Smooth muscle cell (in vitro differentiated cells): ENCODE measurements around the gene CEP250. TPM values are rescaled to one million over a fixed set of nuclear protein-coding genes. Genes with fewer than 3 reads are reported as not detected.

Experiments used
- DNase-seq: peaks from one replicate; lab custom pipeline; 2025; ENCODE audit not compliant: unreplicated experiment; lab: John Stamatoyannopoulos, UW
- H2AFZ ChIP-seq: fragments of 200-600 bp; sonication (generic); 2 replicates; pipeline ENCODE4 v1.6.0; 2016; ENCODE audit warnings: antibody characterized with exemption, low read depth, mild to moderate bottlenecking
- H3F3A ChIP-seq: fragments of 200-600 bp; sonication (generic); 2 replicates; pipeline ENCODE4 v1.6.0; 2017; ENCODE audit warnings: antibody characterized with exemption, low read depth
- H3K27ac ChIP-seq: fragments of 200-600 bp; sonication (generic); 2 replicates; pipeline ENCODE4 v1.5.1; 2016; ENCODE audit warnings: low read depth, mild to moderate bottlenecking
- H3K27me3 ChIP-seq: fragments of 200-600 bp; sonication (generic); 2 replicates; pipeline ENCODE4 v1.6.1; 2016; ENCODE audit warnings: low read depth, mild to moderate bottlenecking
- H3K36me3 ChIP-seq: fragments of 200-600 bp; sonication (generic); 2 replicates; pipeline ENCODE4 v1.5.1; 2016; ENCODE audit warnings: low read depth
- H3K4me1 ChIP-seq: fragments of 200-600 bp; sonication (generic); 2 replicates; pipeline ENCODE4 v1.5.1; 2016; ENCODE audit warnings: low read depth
- H3K4me2 ChIP-seq: fragments of 200-600 bp; sonication (generic); 2 replicates; pipeline ENCODE4 v1.6.0; 2016; ENCODE audit warnings: mild to moderate bottlenecking
- H3K4me3 ChIP-seq: fragments of 200-600 bp; sonication (generic); 2 replicates; pipeline ENCODE4 v1.5.1; 2016; ENCODE audit warnings: mild to moderate bottlenecking
- H3K79me2 ChIP-seq: fragments of 200-600 bp; sonication (generic); 2 replicates; pipeline ENCODE4 v1.6.0; 2016; ENCODE audit warnings: low read depth, mild to moderate bottlenecking
- H3K9ac ChIP-seq: fragments of 200-600 bp; sonication (generic); 2 replicates; pipeline ENCODE4 v1.6.0; 2016; ENCODE audit warnings: low read depth
- H3K9me3 ChIP-seq: fragments of 200-600 bp; sonication (generic); replicated peaks from 2 replicates; pipeline ENCODE4 v1.5.1; 2016; ENCODE audit warnings: low read depth
- H4K20me1 ChIP-seq: fragments of 200-600 bp; sonication (generic); 2 replicates; pipeline ENCODE4 v1.6.0; 2016; ENCODE audit warnings: low read depth
- WGBS: methylation state at CpG from one replicate; pipeline ENCODE4 v1.1.7; 2016; ENCODE audit warnings: low lambda C conversion rate; 5-methylcytosine and 5-hydroxymethylcytosine counted together
- polyA plus RNA-seq: library from polyadenylated mRNA; unstranded; fragments of >200 nt; fragmentation: Nextera tagmentation; extraction: Ambion mirVana; gene quantifications from 2 replicates; pipeline ENCODE4 v1.2.1, GENCODE V29; 2016
- total RNA-seq: library from RNA; depleted of rRNA; stranded (reverse); fragments of >200 nt; gene quantifications from 2 replicates; pipeline ENCODE4 v1.2.3, GENCODE V29; 2014
- TF ChIP-seq, protein P1 (sequence below): fragments of 200-600 bp; sonication (generic); IDR thresholded peaks from 2 replicates; pipeline ENCODE4 v1.5.1; 2017; ENCODE audit warnings: borderline replicate concordance, mild to moderate bottlenecking, antibody characterized with exemption; ENCODE audit not compliant: insufficient read depth, poor library complexity, severe bottlenecking

The CEP250 gene
- total and polyA plus RNA-seq, 2 experiments from 2014 or later: 16.0 to 22.1 TPM

DNA sequence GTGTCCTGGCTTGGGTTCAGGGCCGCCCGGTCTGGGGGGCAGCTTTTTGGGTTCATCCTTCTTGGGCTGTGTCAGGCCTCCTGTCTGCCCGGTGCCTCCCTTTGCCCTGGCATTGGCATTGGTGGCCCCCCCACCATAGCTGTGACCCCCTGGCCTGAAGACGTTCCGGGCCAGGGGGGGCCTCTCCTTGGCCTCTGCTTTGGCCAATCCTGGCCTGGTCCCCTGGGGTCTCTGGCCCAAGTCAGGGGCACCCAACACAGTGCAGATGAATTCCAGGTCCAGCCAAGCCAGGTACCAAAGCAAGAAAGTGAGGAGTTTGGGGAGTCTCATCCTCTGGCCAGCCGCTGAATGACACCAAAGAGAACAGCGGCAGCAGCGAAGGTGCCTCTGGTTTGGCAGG is 17.8 kb upstream of the CEP250 start:
- Histone ChIP-seq H3F3A (no peaks in the 10 kb centered on the region), H3K9me3 (no peaks in the 10 kb centered on the region), H3K4me2 (peak overlapping the region; percentile 6), H3K27me3 (no peaks in the 10 kb centered on the region), H3K4me1 (peaks cover 25% of the 10 kb centered on the region), H3K4me3 (no peak overlapping the region), H2AFZ (no peak overlapping the region), H3K36me3 (no peaks in the 10 kb centered on the region), H3K27ac (peak overlapping the region; percentile 40), H3K79me2 (no peaks in the 10 kb centered on the region), H3K9ac (no peak overlapping the region), H4K20me1 (no peaks in the 10 kb centered on the region)
- TF ChIP-seq, protein P1, sequence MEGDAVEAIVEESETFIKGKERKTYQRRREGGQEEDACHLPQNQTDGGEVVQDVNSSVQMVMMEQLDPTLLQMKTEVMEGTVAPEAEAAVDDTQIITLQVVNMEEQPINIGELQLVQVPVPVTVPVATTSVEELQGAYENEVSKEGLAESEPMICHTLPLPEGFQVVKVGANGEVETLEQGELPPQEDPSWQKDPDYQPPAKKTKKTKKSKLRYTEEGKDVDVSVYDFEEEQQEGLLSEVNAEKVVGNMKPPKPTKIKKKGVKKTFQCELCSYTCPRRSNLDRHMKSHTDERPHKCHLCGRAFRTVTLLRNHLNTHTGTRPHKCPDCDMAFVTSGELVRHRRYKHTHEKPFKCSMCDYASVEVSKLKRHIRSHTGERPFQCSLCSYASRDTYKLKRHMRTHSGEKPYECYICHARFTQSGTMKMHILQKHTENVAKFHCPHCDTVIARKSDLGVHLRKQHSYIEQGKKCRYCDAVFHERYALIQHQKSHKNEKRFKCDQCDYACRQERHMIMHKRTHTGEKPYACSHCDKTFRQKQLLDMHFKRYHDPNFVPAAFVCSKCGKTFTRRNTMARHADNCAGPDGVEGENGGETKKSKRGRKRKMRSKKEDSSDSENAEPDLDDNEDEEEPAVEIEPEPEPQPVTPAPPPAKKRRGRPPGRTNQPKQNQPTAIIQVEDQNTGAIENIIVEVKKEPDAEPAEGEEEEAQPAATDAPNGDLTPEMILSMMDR: no peak
- DNase-seq: no peak
- 87% methylated on average over 8 of the region's 8 CpGs for WGBS

- no peaks in the 10 kb centered on the region for H3K36me3 ChIP-seq
- H4K20me1 ChIP-seq: no peaks in the 10 kb centered on the region
- no peaks in the 10 kb centered on the region for H3K9me3 ChIP-seq
- H3K79me2 ChIP-seq: no peaks in the 10 kb centered on the region
- H3K9ac ChIP-seq: no peak overlapping the region
- no peak for DNase-seq
- no peaks in the 10 kb centered on the region for H3F3A ChIP-seq
- 40% methylated on average over 6 of the region's 6 CpGs for whole genome bisulfite sequencing
- TF ChIP-seq, protein P1: no peak
- peaks cover 6% of the 10 kb centered on the region for H3K4me1 ChIP-seq
- peak overlapping the region; percentile 78 for H2AFZ ChIP-seq
- H3K27me3 ChIP-seq: no peaks in the 10 kb centered on the region
- H3K4me2 ChIP-seq: peak overlapping the region; percentile 67
- H3K27ac ChIP-seq: peak overlapping the region; percentile 65
- no peak overlapping the region for H3K4me3 ChIP-seq
Measured at GRCh38 chr20:35443003-35443402, 12.4 kb upstream of the CEP250 start.

GRCh38 chr20:35444226-35444625 is 11.2 kb upstream of the CEP250 start:
- Histone ChIP-seq H3K9me3 (no peaks in the 10 kb centered on the region), H3K4me3 (no peak overlapping the region), H3K36me3 (no peaks in the 10 kb centered on the region), H3K4me1 (no peaks in the 10 kb centered on the region), H3K79me2 (no peaks in the 10 kb centered on the region), H3K9ac (no peak overlapping the region), H3K4me2 (no peak overlapping the region), H2AFZ (no peak overlapping the region), H3K27ac (no peak overlapping the region), H3F3A (no peaks in the 10 kb centered on the region), H4K20me1 (no peaks in the 10 kb centered on the region), H3K27me3 (no peaks in the 10 kb centered on the region)
- DNase-seq: no peak
- WGBS: 91% methylated on average over 2 of the region's 2 CpGs
- TF ChIP-seq, protein P1: no peak

DNA sequence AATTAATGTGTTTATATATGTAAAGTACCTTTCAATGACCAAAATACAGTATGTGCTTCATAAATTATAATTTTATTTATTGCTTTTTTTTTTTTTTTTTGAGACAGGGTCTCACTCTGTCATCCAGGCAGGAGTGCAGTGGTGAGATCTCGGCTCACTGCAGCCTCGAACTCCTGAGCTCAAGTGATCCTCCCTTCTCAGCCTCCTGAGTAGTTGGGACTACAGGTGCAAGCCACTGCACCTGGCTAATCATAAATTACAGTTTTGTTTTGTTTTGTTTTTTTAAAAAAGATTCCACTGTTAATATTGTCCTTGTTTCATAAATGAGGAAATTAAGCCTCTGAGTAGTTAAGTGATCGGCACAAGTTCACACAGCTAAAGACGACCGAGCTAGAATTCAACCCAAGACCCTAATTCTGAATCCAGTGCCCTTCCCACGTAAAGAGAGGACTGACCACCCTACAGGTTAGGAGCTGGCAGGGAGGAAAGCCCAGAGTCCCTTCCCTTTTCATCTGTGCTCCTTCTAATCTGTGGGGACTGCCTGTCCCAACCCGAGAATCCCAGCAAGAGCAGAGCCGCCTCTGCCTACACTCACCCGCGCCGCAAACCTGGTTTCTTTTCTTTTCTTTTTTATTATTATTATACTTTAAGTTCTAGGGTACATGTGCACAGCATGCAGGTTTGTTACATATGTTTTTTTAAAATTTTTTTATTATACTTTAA is 8.9 kb upstream of the CEP250 start:
- no peaks in the 10 kb centered on the region for H3K4me1 ChIP-seq
- 61% methylated on average over 11 of the region's 11 CpGs for whole genome bisulfite sequencing
- H4K20me1 ChIP-seq: no peaks in the 10 kb centered on the region
- H3K9me3 ChIP-seq: no peaks in the 10 kb centered on the region
- no peaks in the 10 kb centered on the region for H3K79me2 ChIP-seq
- no peak for DNase-seq
- H3K9ac ChIP-seq: no peak overlapping the region
- H3K4me3 ChIP-seq: peak overlapping the region; percentile 57
- TF ChIP-seq, protein P1: no peak
- H3K27ac ChIP-seq: no peak overlapping the region
- H3K27me3 ChIP-seq: no peaks in the 10 kb centered on the region
- no peaks in the 10 kb centered on the region for H3K36me3 ChIP-seq
- H2AFZ ChIP-seq: peak overlapping the region; percentile 80
- H3K4me2 ChIP-seq: peak overlapping the region; percentile 87
- no peaks in the 10 kb centered on the region for H3F3A ChIP-seq
